ENCODE data around the gene MAP3K20. TPM values are rescaled to one million over a fixed set of nuclear protein-coding genes. Genes with fewer than 3 reads are reported as not detected.

The MAP3K20 gene
- total and polyA plus RNA-seq, 2 of the 8 experiments (the other 6 are each of a cell fraction or from before 2014, with no cell fraction given) = 3.1 to 11.1 TPM

GRCh38 chr2:173296235-173296634 lies 220.6 kb downstream of the MAP3K20 start:
- Histone ChIP-seq H3K79me2 (ENCODE audit: control insufficient read depth in 1 of 2, insufficient read depth in 2 of 2, low read length in 2 of 2) (no peaks in the 10 kb centered on the region), H4K20me1 (replicated peaks in 1 of 2; ENCODE audit: control insufficient read depth in 1 of 2, insufficient read depth in 2 of 2, low read length in 2 of 2) (no peaks in the 10 kb centered on the region), H3K23ac (ENCODE audit: insufficient read length) (no peak overlapping the region), H3K27ac (ENCODE audit: low read depth, low read length) (no peak overlapping the region), H3K9ac (replicated peaks in 1 of 4; ENCODE audit: extremely low read depth in 1 of 4, low read depth in 3 of 4, low read length in 3 of 4) (no peak overlapping the region), H2BK15ac (ENCODE audit: low read length) (no peak overlapping the region), H2BK120ac (replicated peaks; ENCODE audit: low read depth, low read length) (no peak overlapping the region), H3K79me1 (ENCODE audit: low read depth, low read length) (no peaks in the 10 kb centered on the region), H4K5ac (ENCODE audit: insufficient read length, low read depth, low read length) (no peak overlapping the region), H4K91ac (replicated peaks; ENCODE audit: insufficient read length, low read length) (no peak overlapping the region), H3K4me2 (ENCODE audit: insufficient read depth in 1 of 2, low read depth in 2 of 2, low read length in 2 of 2) (no peak overlapping the region), H3K56ac (replicated peaks; ENCODE audit: insufficient read length, low read depth, low read length) (no peak overlapping the region), H3K4ac (replicated peaks; ENCODE audit: insufficient read length, low read depth, low read length) (no peak overlapping the region), H2BK5ac (ENCODE audit: low read depth, low read length) (no peak overlapping the region), H3K27me3 (replicated peaks in 1 of 4; ENCODE audit: control insufficient read depth in 3 of 4, extremely low read depth in 1 of 4, insufficient read depth in 3 of 4, low read length in 3 of 4) (no peaks in the 10 kb centered on the region), H3K18ac (ENCODE audit: extremely low read depth, low read length) (no peak overlapping the region), H2AK5ac (ENCODE audit: low read depth, low read length) (no peak overlapping the region), H3K36me3 (ENCODE audit: control insufficient read depth in 2 of 4, insufficient read depth in 4 of 4, low read length in 3 of 4) (peaks cover 0 to 4% (median 0%) of the 10 kb centered on the region in 4 experiments; a peak in 1 of 8 replicates), H3K4me3 (ENCODE audit: extremely low read depth in 1 of 4, insufficient read depth in 2 of 4, low read depth in 3 of 4, low read length in 4 of 4) (no peak overlapping the region), H2BK12ac (ENCODE audit: low read depth, low read length) (no peak overlapping the region), H3K4me1 (replicated peaks in 1 of 4; ENCODE audit: control insufficient read depth in 3 of 4, insufficient read depth in 4 of 4, low read length in 3 of 4) (no peaks in the 10 kb centered on the region), H3K14ac (ENCODE audit: insufficient read length) (no peak overlapping the region), H4K8ac (ENCODE audit: extremely low read depth, insufficient read depth, low read length) (no peak overlapping the region), H3K9me3 (ENCODE audit: insufficient read depth in 2 of 2, low read depth in 1 of 2, low read length in 1 of 2) (peaks cover 50 to 54% of the 10 kb centered on the region in 2 experiments), H2BK20ac (ENCODE audit: low read length) (no peak overlapping the region), H3K23me2 (ENCODE audit: low read depth, low read length) (no peaks in the 10 kb centered on the region), H2AFZ (ENCODE audit: low read length) (no peak overlapping the region)
- DNase-seq (ENCODE audit: low read depth in 1 of 2, low spot score in 2 of 2) = no peak
- WGBS, 2 experiments (ENCODE audit: extremely low coverage in 1 of 2, insufficient coverage in 1 of 2, insufficient read length in 1 of 2, insufficient replicate concordance in 2 of 2, low coverage in 1 of 2, low lambda C conversion rate in 2 of 2, missing lambda C conversion rate in 1 of 2) = 75% methylated on average over 2 of the region's 2 CpGs; no CpG with 5 or more reads in 1 of the 2 experiments
- no peak for TF ChIP-seq TBP (IDR thresholded peaks at IDR 0.05; ENCODE audit: low read depth, low read length)
- TF ChIP-seq SP1 (IDR thresholded peaks at IDR 0.05; ENCODE audit: low read depth, low read length) = no peak
- no peak for TF ChIP-seq HDAC2 (IDR thresholded peaks at IDR 0.05; ENCODE audit: borderline replicate concordance in 1 of 2, low read depth in 2 of 2, low read length in 2 of 2)
- TF ChIP-seq TEAD4 (IDR thresholded peaks at IDR 0.05; ENCODE audit: low read depth, low read length) = no peak
- TF ChIP-seq SP2 (IDR thresholded peaks at IDR 0.05; ENCODE audit: low read length) = no peak
- no peak for TF ChIP-seq SIX5 (IDR thresholded peaks at IDR 0.05; ENCODE audit: low read depth, low read length)
- TF ChIP-seq RFX5 (IDR thresholded peaks at IDR 0.05; ENCODE audit: borderline replicate concordance, low read depth, low read length) = no peak
- TF ChIP-seq BACH1 (IDR thresholded peaks at IDR 0.05; ENCODE audit: low read length) = no peak
- no peak for TF ChIP-seq CHD1 (IDR thresholded peaks at IDR 0.05; ENCODE audit: low read depth, low read length)
- no peak for TF ChIP-seq SIN3A (conservative IDR thresholded peaks at IDR 0.05 in 1 of 2, IDR thresholded peaks at IDR 0.05 in 1 of 2; ENCODE audit: low read depth in 1 of 2, low read length in 2 of 2)
- TF ChIP-seq TAF1 (IDR thresholded peaks at IDR 0.05; ENCODE audit: low read depth, low read length) = no peak
- TF ChIP-seq POLR2A (IDR thresholded peaks at IDR 0.05; ENCODE audit: control extremely low read depth in 1 of 2, low read depth in 2 of 2, low read length in 2 of 2) = no peak
- TF ChIP-seq KDM5A (IDR thresholded peaks at IDR 0.05; ENCODE audit: low read length) = no peak
- POLR2A ChIA-PET (ENCODE audit: partially characterized antibody) = no interaction called here
- FAIRE-seq = no peak
- CTCF ChIA-PET (ENCODE audit: partially characterized antibody) = interaction anchor here (0.7 to 1.2 kb wide), 4 partner anchors 10 to 43 kb away, joined by 3 to 4 read pairs (median 3); no protein-coding TSS in a partner anchor

All from H1 (cell line).